Measurements from ENCODE around the gene STRA6.

The STRA6 gene, protein sequence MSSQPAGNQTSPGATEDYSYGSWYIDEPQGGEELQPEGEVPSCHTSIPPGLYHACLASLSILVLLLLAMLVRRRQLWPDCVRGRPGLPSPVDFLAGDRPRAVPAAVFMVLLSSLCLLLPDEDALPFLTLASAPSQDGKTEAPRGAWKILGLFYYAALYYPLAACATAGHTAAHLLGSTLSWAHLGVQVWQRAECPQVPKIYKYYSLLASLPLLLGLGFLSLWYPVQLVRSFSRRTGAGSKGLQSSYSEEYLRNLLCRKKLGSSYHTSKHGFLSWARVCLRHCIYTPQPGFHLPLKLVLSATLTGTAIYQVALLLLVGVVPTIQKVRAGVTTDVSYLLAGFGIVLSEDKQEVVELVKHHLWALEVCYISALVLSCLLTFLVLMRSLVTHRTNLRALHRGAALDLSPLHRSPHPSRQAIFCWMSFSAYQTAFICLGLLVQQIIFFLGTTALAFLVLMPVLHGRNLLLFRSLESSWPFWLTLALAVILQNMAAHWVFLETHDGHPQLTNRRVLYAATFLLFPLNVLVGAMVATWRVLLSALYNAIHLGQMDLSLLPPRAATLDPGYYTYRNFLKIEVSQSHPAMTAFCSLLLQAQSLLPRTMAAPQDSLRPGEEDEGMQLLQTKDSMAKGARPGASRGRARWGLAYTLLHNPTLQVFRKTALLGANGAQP

GRCh38 chr15:74202452-74203401 lies at the start of gene STRA6:
STRA6 (minus strand) TSS chr15:74202787; CDS start chr15:74202267, 520 bp downstream.
- no peak for DNase-seq (ENCODE audit: low spot score)

- DNase-seq (ENCODE audit: low spot score) = no peak
These were observed 49.7 kb upstream of the STRA6 start for GRCh38 chr15:74252291-74252690.

GRCh38 chr15:74251131-74251811 lies 48.7 kb upstream of the STRA6 start:
- DNase-seq (ENCODE audit: low spot score) = no peak

- no peak for DNase-seq (ENCODE audit: low spot score)
These were observed 47.7 kb upstream of the STRA6 start for GRCh38 chr15:74250266-74250665.

- DNase-seq (ENCODE audit: low spot score) = no peak
These were observed 42.9 kb upstream of the STRA6 start for GRCh38 chr15:74245342-74245931.

DNA sequence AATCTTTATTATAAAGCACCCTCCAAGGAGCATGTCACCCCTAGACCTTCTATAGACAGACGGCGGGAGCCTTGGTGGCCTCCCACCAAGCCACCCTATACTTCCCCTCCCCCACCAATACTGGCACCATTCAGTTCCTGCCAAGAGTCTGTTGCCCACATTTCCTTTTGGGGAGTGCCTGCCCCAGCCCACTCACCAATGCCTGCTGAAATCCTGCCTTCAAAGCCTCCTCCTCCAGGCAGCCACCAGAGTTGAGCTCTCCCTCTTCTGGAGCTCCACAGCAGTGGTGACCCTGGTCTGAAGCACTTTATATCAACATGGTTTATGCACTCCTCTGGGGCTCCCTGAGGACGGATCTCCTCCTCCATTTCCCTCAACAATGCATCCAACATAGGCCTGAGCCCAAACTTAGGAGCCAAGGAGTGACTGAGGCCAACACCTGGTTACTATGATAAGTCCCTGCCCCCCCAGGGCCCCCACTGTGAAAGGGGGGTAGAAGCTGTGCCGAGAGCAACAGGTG lies 42.3 kb upstream of the STRA6 start:
- no peak for DNase-seq (ENCODE audit: low spot score)

DNA sequence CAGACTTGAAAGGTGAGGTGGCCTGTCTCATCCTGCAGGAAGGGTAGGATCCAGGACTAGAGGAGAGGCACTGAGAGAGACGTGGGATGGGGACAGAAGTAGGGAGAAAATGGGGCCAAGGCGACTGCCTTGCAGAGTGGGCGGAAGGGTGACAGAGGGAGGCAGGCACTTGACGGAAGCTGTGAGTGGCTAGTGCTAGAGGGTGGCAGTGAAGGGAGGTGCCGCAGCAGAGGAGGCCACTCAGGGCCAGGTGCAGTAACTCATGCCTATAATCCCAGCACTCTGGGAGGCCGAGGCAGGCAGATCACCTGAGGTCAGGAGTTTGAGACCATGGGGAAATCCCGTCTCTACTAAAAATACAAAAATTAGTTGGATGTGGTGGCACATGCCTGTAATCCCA lies 40.8 kb upstream of the STRA6 start:
- no peak for DNase-seq (ENCODE audit: low spot score)

DNA sequence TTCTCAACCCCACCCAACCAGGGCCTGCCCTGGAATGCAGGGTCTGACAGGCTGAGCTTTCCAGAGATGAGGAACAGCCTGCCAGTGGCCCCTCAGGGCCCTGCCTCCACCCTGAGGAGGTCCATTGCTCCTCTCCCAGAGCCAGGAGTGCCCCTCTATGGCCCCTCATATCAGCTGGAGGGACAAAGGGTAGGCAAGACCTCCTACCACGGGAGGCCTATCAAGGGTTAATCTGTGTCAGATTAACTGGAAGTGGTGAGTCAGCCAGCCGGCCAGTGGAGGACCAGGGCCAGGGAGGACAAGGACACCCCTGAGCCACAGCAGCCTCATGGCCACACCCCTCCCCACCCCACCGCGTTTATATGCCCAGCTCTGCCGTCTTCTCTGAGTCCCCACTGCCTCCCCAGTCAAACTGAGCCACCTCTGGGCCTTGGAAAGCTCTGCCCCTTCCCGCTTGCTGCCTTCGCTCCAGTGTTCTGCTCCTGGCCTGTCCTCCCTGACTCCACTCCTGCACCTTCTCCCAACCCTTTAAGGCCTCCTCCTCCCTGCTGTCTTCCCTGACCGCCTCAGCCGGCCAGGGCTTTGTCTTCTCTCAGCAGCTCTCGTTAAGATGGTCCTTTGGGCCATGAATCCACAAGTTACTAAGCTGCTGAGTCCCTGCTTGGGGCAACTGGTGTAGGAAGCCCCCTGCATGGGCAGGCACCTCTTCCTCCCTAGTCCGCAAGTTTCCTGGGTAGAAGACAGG lies 40.0 kb upstream of the STRA6 start:
- no peak for DNase-seq (ENCODE audit: low spot score)

- DNase-seq (ENCODE audit: low spot score) = no peak
These were observed 38.5 kb upstream of the STRA6 start for GRCh38 chr15:74240897-74241614.

GRCh38 chr15:74240002-74240568 lies 37.5 kb upstream of the STRA6 start:
- DNase-seq (ENCODE audit: low spot score) = no peak

DNA sequence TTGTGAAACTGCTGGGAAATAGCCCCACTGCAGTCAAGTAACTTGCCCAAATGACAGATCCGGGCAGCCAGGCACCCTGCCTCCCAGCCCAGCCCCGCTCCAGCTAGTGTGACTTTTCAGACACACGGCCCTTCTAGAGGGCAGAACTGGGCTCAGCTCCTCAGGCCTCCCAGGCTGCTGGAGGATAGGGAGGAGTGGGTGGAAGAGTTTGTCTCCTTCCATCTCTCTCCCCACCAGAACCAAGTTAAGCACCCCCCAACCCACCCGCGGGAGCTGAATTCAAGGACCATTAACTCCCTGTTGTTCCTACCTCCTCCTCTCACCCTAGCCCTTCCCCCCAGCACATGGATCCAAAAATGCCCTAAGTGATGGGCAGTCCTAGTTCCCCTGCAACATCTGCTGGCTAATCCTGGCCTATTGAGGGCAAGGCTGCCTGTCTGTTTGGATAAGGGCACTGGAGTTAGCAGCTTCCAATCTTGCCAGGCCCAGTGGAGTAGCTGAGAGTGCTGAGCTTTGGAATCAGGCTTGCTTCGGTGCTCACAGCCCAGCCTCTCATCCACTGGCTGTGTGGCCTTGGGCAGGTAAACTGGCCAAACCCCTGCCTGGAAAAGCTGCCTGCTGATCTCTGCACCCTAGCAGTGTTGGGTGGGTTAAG lies 36.6 kb upstream of the STRA6 start:
- no peak for DNase-seq (ENCODE audit: low spot score)

DNA sequence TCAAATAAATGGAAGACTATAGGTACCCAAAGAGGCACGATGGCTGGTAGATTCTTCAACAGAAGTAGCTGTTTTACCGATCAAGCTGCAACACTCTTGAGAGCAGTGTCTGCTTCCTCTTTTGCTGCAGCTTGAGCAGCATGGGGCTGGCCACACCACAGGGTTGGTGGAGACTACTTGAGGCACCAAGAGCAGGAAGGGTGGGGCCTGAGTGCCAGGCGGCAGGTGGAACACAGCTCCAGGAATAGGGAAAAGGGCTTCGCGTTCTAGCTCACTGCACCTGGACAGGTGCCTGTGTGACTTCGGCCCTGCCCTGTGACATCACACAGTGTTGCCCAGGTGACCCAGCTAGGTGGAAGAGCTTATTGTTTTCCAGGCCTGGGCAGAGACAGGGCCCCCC lies 33.4 kb upstream of the STRA6 start, which contains the start of gene CCDC33:
CCDC33 (plus strand) TSS at position 365 of the 400 bp plus-strand sequence. CDS start 394 bp downstream, outside the sequence.
- DNase-seq (ENCODE audit: low spot score) = no peak

GRCh38 chr15:74234598-74234875 lies 31.9 kb upstream of the STRA6 start:
- DNase-seq (ENCODE audit: low spot score) = no peak

DNA sequence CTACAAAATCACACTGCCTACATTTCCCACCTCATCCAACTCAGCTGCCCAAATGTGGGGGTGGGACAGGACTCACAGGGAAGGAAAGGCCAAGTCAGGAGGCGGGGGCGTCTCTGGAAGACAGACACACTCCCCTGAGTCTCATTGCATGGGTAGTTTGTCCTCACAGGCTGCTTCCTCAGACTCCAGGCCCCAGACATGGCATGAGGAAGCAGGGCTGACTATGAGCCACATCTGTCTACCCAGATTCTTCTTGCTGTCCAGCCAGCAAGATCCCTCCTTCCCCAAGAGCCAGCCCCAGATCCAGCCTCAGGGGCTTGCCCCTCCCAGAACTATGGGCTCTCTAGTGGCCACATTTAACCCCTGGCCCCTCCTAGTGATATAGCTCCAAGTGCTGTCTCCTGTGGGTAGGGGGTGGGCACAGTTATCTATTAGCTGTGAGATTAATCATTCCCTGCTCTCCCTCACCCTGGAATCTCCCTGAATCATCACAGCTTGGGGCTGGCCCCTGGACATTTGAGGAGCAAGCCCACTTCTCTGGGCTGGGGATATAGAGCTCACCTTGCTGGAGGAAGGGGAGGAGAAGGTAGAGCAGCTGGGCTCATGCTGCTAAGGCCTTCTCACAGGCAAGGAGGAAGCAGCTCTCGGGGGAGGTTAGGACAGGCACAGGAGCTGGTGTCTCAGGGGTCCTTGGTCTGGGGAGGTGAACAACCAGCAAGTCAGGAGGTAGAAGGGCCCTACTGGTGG lies 31.4 kb upstream of the STRA6 start:
- DNase-seq (ENCODE audit: low spot score) = no peak

GRCh38 chr15:74233373-74233772 lies 30.8 kb upstream of the STRA6 start:
- DNase-seq (ENCODE audit: low spot score) = no peak

- DNase-seq (ENCODE audit: low spot score) = no peak
These were observed 28.9 kb upstream of the STRA6 start for GRCh38 chr15:74231475-74231874.

DNA sequence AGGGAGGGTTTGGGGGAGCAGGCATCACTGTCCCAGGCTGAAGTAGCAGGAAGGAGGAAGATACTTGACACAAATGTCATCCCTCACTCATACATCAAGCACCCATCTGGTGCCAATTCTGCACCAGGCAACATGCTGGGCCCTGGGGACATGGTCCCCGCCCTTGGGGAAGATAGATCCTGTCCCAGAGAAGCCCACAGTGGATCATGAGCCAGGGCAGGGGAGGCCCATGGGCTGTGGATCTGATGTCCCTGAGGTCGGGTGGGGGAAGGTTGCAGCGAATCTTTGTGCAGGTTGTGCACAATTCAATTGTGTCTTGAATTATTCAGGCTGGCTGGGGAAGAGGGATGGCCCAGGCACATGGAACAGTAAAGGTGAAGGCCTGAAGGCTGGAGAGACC lies 27.1 kb upstream of the STRA6 start:
- no peak for DNase-seq (ENCODE audit: low spot score)

GRCh38 chr15:74228723-74229081 lies 26.1 kb upstream of the STRA6 start:
- no peak for DNase-seq (ENCODE audit: low spot score)

All from hematopoietic multipotent progenitor cell treated with erythropoietin and hydrocortisone succinate and interleukin-3 and kit ligand, for 15 days (in vitro differentiated cells).